Measurements from ENCODE around the gene BICRA.

Gene BICRA

DNA sequence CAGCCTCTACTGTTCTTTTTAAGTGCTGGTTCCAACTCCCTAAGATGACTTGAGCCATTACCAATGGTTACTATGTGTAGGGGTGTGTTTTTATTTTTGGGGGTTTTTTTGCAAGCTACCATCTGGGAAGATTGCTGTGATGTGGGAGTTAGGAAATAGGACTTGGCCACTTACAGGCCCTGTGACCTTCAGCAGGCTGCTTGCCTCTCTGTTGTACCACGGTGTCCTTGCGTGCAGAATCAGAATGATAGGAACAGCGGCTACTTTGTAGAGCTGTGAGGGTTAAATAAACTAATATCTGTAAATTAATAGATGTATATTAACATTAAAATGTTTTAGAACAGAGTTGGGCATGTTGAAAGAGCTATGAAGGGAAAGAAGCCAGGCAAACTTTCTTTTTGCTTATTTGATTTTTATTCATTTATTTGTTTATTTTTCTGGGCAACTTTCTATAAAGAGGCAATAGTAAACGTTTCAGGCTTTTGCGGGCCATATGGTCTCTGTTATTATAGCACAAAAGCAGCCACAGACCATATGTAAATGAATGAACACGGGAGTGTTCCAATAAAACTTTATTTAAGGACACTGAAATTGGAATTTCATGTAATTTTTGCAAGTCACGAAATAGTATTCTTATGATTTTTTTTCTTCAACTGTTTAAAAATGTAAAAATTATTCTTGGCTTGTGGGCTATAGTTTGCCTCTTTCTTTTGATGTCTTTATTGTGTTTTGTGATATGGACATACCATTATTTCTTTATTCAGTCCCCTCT lies 77.9 kb downstream of the BICRA start:
- no peak for DNase-seq
- no peaks in the 10 kb centered on the region for H3K9me3 ChIP-seq (ENCODE audit: severe bottlenecking)
- TF ChIP-seq CTCF (IDR thresholded peaks at IDR 0.05; ENCODE audit: low read depth, low read length): no peak
- H3K27me3 ChIP-seq (ENCODE audit: insufficient read depth, low read depth, severe bottlenecking): no peaks in the 10 kb centered on the region
- no peak overlapping the region for H3K4me3 ChIP-seq (ENCODE audit: low read depth, low read length)
- H3K27ac ChIP-seq: no peak overlapping the region
- peaks cover 8% of the 10 kb centered on the region for H3K36me3 ChIP-seq

DNA sequence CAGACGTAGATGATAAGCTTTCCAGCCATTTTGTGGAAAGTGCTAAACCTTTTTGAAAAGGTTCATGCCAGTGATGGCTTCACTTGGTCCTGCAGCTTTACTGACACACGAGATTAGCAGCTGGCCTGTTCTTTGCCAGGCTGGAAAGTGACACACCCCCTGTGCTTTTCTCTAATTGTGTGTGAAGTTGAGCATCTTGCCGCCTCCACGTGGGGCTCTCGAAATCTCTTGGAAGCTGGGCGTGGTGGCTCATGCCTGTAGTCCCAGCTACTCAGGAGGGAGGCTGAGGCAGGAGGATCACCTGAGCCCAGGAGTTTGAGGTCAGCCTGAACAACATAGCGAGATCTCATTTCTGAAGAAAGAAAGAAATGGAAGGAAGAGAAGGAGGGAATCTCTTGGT lies 79.0 kb downstream of the BICRA start:
- H3K9me3 ChIP-seq (ENCODE audit: severe bottlenecking): no peaks in the 10 kb centered on the region
- H3K27ac ChIP-seq: no peak overlapping the region
- no peak overlapping the region for H3K4me3 ChIP-seq (ENCODE audit: low read depth, low read length)
- TF ChIP-seq CTCF (IDR thresholded peaks at IDR 0.05; ENCODE audit: low read depth, low read length): no peak
- DNase-seq: no peak
- H3K36me3 ChIP-seq: peaks cover 14% of the 10 kb centered on the region
- H3K27me3 ChIP-seq (ENCODE audit: insufficient read depth, low read depth, severe bottlenecking): no peaks in the 10 kb centered on the region

DNA sequence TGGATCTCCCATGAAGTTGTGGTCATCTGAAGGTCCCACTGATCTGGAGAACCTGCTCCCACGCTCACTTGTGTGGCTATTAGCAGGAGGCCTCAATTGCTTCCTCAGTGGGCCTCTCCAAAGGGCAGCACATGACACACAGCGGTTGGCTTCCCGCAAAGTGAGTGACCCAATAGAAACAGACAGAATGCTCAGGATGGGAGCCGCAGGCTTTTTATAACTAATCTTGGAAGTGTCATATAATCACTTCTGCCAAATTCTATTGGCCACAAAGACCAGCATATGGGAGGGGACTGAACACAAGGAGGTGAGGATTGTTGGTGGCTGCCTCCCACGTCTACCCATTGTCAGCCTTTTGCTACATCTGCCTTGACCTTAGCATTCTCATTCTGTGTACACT lies 82.2 kb downstream of the BICRA start:
- no peaks in the 10 kb centered on the region for H3K27me3 ChIP-seq (ENCODE audit: insufficient read depth, low read depth, severe bottlenecking)
- H3K27ac ChIP-seq: no peak overlapping the region
- TF ChIP-seq CTCF (IDR thresholded peaks at IDR 0.05; ENCODE audit: low read depth, low read length): no peak
- H3K9me3 ChIP-seq (ENCODE audit: severe bottlenecking): no peaks in the 10 kb centered on the region
- H3K4me3 ChIP-seq (ENCODE audit: low read depth, low read length): no peak overlapping the region
- no peak for DNase-seq
- H3K36me3 ChIP-seq: peaks cover 8% of the 10 kb centered on the region

DNA sequence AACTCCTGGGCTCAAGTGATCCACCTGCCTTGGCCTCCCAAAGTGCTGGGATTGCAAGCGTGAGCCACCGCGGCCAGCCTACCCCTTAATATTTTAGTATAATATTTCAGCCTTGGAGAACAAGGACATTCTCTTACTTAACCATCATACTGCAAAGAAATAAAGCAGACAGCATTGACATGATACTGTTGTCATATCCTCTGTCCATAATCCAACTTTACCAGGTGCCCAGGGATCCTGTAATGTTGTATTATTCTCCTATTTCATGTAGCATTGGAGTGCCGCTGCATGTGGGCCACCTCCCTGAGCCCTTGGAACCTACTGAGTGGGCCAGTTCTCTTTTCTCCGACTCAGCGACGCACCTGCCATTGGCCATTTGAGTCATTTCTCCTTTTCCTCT lies 82.8 kb downstream of the BICRA start:
- Histone ChIP-seq H3K27me3 (ENCODE audit: insufficient read depth, low read depth, severe bottlenecking) (no peaks in the 10 kb centered on the region), H3K9me3 (ENCODE audit: severe bottlenecking) (no peaks in the 10 kb centered on the region), H3K27ac (no peak overlapping the region), H3K36me3 (peaks cover 8% of the 10 kb centered on the region), H3K4me3 (ENCODE audit: low read depth, low read length) (no peak overlapping the region)
- no peak for TF ChIP-seq CTCF (IDR thresholded peaks at IDR 0.05; ENCODE audit: low read depth, low read length)
- no peak for DNase-seq

DNA sequence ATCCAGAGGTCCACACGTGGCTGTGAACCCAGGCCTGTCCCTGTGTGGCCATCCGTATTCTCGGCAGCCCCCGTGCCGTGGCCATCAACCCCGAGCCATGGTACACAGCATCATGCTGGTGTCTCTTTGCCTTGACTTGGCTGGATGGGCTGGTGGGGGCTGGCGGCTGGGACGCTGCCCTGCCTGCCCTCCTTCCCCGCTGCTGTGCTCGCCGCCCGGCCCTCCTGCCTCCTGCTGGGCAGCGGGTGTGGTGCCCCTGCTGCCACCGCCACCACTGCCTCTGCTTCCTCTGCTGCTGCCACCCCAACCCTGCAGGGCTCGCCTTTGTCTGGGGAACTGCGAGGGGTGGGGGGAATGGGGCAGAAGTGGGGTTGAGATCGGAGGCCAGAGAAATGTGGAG lies 84.6 kb downstream of the BICRA start:
- Histone ChIP-seq H3K36me3 (peaks cover 8% of the 10 kb centered on the region), H3K27me3 (ENCODE audit: insufficient read depth, low read depth, severe bottlenecking) (no peaks in the 10 kb centered on the region), H3K4me3 (ENCODE audit: low read depth, low read length) (no peak overlapping the region), H3K27ac (no peak overlapping the region), H3K9me3 (ENCODE audit: severe bottlenecking) (no peaks in the 10 kb centered on the region)
- no peak for TF ChIP-seq CTCF (IDR thresholded peaks at IDR 0.05; ENCODE audit: low read depth, low read length)
- no peak for DNase-seq

GRCh38 chr19:47693903-47694302 lies 85.0 kb downstream of the BICRA start:
- no peaks in the 10 kb centered on the region for H3K27me3 ChIP-seq (ENCODE audit: insufficient read depth, low read depth, severe bottlenecking)
- no peak for DNase-seq
- TF ChIP-seq CTCF (IDR thresholded peaks at IDR 0.05; ENCODE audit: low read depth, low read length): no peak
- peaks cover 12% of the 10 kb centered on the region for H3K36me3 ChIP-seq
- no peaks in the 10 kb centered on the region for H3K9me3 ChIP-seq (ENCODE audit: severe bottlenecking)
- no peak overlapping the region for H3K27ac ChIP-seq
- no peak overlapping the region for H3K4me3 ChIP-seq (ENCODE audit: low read depth, low read length)

Measured in WERI-Rb-1 (cell line).